Measurements from ENCODE around the gene FARP1. TPM values are rescaled to one million over a fixed set of nuclear protein-coding genes. Genes with fewer than 3 reads are reported as not detected.

FARP1 gene
- total and polyA plus RNA-seq, 10 of the 15 experiments (the other 5 are each of a cell fraction or from before 2014, with no cell fraction given) = 0.17 to 6.9 (median 0.68) TPM

GRCh38 chr13:98451676-98452470 lies 309.0 kb downstream of the FARP1 start (continued):
- no peak for TF ChIP-seq PBX3 (IDR thresholded peaks at IDR 0.05; ENCODE audit: insufficient replicate concordance, low read depth, low read length)

- ChIA-PET SMC1A (ENCODE audit: uncharacterized antibody, unreplicated experiment) (no interaction called here), RAD21 (ENCODE audit: unreplicated experiment) (no interaction called here), POLR2A (no interaction called here), CTCF (interaction anchor here (2.5 to 2.7 kb wide), 2 partner anchors 200 to 220 kb away, joined by 7 to 14 read pairs; no protein-coding TSS in a partner anchor)
- H3K4me3 ChIP-seq = no peak overlapping the region
- no peak for ATAC-seq
- H3K36me3 ChIP-seq (ENCODE audit: control insufficient read depth in 2 of 2, insufficient read depth in 2 of 2, low read length in 1 of 2) = peaks cover 14 to 36% of the 10 kb centered on the region in 2 experiments
- H3K27me3 ChIP-seq (replicated peaks in 1 of 2; ENCODE audit: control insufficient read depth in 2 of 2, insufficient read depth in 2 of 2, low read length in 1 of 2) = no peaks in the 10 kb centered on the region
- in situ Hi-C loops (cut with MboI) (no loop called here), intact Hi-C loops (cut with micrococcal nuclease; ENCODE audit: unreplicated experiment) (no loop called here)
- no peak overlapping the region for H3K27ac ChIP-seq (ENCODE audit: control insufficient read depth, insufficient read depth)
- H3K79me2 ChIP-seq (ENCODE audit: control insufficient read depth, insufficient read depth, low read length) = no peaks in the 10 kb centered on the region
- H4K20me1 ChIP-seq (ENCODE audit: control insufficient read depth, insufficient read depth) = no peaks in the 10 kb centered on the region
- H3K4me2 ChIP-seq (ENCODE audit: control insufficient read depth, insufficient read depth) = no peak overlapping the region
- no peak overlapping the region for H3K9ac ChIP-seq (ENCODE audit: control insufficient read depth, insufficient read depth, low read length)
- 93% methylated on average over 15 of the region's 15 CpGs for WGBS (ENCODE audit: insufficient coverage, insufficient replicate concordance, low lambda C conversion rate, missing lambda C conversion rate)
- FAIRE-seq = no peak
- no peak for TF ChIP-seq SUZ12 (IDR thresholded peaks at IDR 0.05; ENCODE audit: unreplicated experiment)
- no peak for TF ChIP-seq POLR2AphosphoS2 (IDR thresholded peaks at IDR 0.05; ENCODE audit: low read depth, low read length)
- TF ChIP-seq SKIL (IDR thresholded peaks at IDR 0.05; ENCODE audit: low read depth, poor library complexity, severe bottlenecking) = no peak
- TF ChIP-seq ZNF274 (IDR thresholded peaks at IDR 0.05; ENCODE audit: insufficient read depth, insufficient read length) = no peak
- H3K9me3 ChIP-seq (replicated peaks; ENCODE audit: control insufficient read depth, insufficient read depth, low read length) = no peaks in the 10 kb centered on the region
- H3K4me1 ChIP-seq (ENCODE audit: control insufficient read depth, insufficient read depth, low read length) = no peaks in the 10 kb centered on the region
- H2AFZ ChIP-seq (ENCODE audit: control insufficient read depth, low read depth, low read length) = no peak overlapping the region
- DNase-seq (ENCODE audit: low read depth, low spot score) = no peak
- BruUV-seq (replicated peaks) = no TSS peak
These were observed 310.3 kb downstream of the FARP1 start for GRCh38 chr13:98452851-98453843.
